ENCODE data around the gene DCAF11. TPM values are rescaled to one million over a fixed set of nuclear protein-coding genes. Genes with fewer than 3 reads are reported as not detected.

DCAF11 gene
- total RNA-seq, 1 experiment from 2014 or later: 45.5 TPM

- Histone ChIP-seq H3K9me3 (ENCODE audit: low read depth, low read length, poor library complexity, severe bottlenecking) (no peaks in the 10 kb centered on the region), H3K27ac (ENCODE audit: low read depth, low read length, poor library complexity, severe bottlenecking) (no peak overlapping the region), H3K27me3 (replicated peaks; ENCODE audit: insufficient read depth, low read depth, low read length, poor library complexity) (no peaks in the 10 kb centered on the region), H3K4me3 (ENCODE audit: low read depth, low read length, poor library complexity, severe bottlenecking) (no peak overlapping the region), H3K4me1 (ENCODE audit: insufficient read depth, low read length, poor library complexity, severe bottlenecking) (peaks cover 13% of the 10 kb centered on the region), H3K36me3 (ENCODE audit: insufficient read depth, low read length, poor library complexity, severe bottlenecking) (peaks cover 28% of the 10 kb centered on the region)
- POLR2A ChIA-PET (ENCODE audit: low non-redundant PET): no interaction called here
- no peak for DNase-seq (ENCODE audit: low spot score)
- BruUV-seq (replicated peaks): TSS peak; percentile 80
- intact Hi-C loops (cut with micrococcal nuclease; ENCODE audit: unreplicated experiment): no loop called here
- TF ChIP-seq CTCF (conservative IDR thresholded peaks at IDR 0.05; ENCODE audit: low read depth, low read length) (no peak), EZH2 (IDR thresholded peaks at IDR 0.05; ENCODE audit: borderline replicate concordance, low read depth, low read length, poor library complexity, severe bottlenecking) (no peak)
- CTCF ChIA-PET: no interaction called here
Measured at GRCh38 chr14:24138396-24139271, 24.1 kb downstream of the DCAF11 start.

GRCh38 chr14:24139272-24139934 is 24.8 kb downstream of the DCAF11 start:
- H3K4me3 ChIP-seq (ENCODE audit: low read depth, low read length, poor library complexity, severe bottlenecking): peak overlapping the region; percentile 74

More at GRCh38 chr14:24139272-24139934, 24.8 kb downstream of the DCAF11 start:
- TF ChIP-seq EZH2 (IDR thresholded peaks at IDR 0.05; ENCODE audit: borderline replicate concordance, low read depth, low read length, poor library complexity, severe bottlenecking) (no peak), CTCF (conservative IDR thresholded peaks at IDR 0.05; ENCODE audit: low read depth, low read length) (no peak)
- Histone ChIP-seq H3K4me1 (ENCODE audit: insufficient read depth, low read length, poor library complexity, severe bottlenecking) (peaks cover 13% of the 10 kb centered on the region), H3K27ac (ENCODE audit: low read depth, low read length, poor library complexity, severe bottlenecking) (no peak overlapping the region), H3K27me3 (replicated peaks; ENCODE audit: insufficient read depth, low read depth, low read length, poor library complexity) (no peaks in the 10 kb centered on the region), H3K36me3 (ENCODE audit: insufficient read depth, low read length, poor library complexity, severe bottlenecking) (peaks cover 35% of the 10 kb centered on the region), H3K9me3 (ENCODE audit: low read depth, low read length, poor library complexity, severe bottlenecking) (no peaks in the 10 kb centered on the region)
- ChIA-PET POLR2A (ENCODE audit: low non-redundant PET) (no interaction called here), CTCF (no interaction called here)
- no peak for DNase-seq (ENCODE audit: low spot score)
- BruUV-seq (replicated peaks): no TSS peak
- intact Hi-C loops (cut with micrococcal nuclease; ENCODE audit: unreplicated experiment): no loop called here
